SHP77 (cell line): ENCODE measurements around the gene SCYL2.
"Not testable (repeated sequence)": the region's sequence is repeated elsewhere in the genome, so short reads cannot be mapped to it uniquely, and the experiment has no call there.

Source experiments
- DNase-seq, 2 experiments: peaks; one replicate each; lab custom pipeline; 2025; lab: John Stamatoyannopoulos, UW

SCYL2 gene, protein sequence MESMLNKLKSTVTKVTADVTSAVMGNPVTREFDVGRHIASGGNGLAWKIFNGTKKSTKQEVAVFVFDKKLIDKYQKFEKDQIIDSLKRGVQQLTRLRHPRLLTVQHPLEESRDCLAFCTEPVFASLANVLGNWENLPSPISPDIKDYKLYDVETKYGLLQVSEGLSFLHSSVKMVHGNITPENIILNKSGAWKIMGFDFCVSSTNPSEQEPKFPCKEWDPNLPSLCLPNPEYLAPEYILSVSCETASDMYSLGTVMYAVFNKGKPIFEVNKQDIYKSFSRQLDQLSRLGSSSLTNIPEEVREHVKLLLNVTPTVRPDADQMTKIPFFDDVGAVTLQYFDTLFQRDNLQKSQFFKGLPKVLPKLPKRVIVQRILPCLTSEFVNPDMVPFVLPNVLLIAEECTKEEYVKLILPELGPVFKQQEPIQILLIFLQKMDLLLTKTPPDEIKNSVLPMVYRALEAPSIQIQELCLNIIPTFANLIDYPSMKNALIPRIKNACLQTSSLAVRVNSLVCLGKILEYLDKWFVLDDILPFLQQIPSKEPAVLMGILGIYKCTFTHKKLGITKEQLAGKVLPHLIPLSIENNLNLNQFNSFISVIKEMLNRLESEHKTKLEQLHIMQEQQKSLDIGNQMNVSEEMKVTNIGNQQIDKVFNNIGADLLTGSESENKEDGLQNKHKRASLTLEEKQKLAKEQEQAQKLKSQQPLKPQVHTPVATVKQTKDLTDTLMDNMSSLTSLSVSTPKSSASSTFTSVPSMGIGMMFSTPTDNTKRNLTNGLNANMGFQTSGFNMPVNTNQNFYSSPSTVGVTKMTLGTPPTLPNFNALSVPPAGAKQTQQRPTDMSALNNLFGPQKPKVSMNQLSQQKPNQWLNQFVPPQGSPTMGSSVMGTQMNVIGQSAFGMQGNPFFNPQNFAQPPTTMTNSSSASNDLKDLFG

DNA sequence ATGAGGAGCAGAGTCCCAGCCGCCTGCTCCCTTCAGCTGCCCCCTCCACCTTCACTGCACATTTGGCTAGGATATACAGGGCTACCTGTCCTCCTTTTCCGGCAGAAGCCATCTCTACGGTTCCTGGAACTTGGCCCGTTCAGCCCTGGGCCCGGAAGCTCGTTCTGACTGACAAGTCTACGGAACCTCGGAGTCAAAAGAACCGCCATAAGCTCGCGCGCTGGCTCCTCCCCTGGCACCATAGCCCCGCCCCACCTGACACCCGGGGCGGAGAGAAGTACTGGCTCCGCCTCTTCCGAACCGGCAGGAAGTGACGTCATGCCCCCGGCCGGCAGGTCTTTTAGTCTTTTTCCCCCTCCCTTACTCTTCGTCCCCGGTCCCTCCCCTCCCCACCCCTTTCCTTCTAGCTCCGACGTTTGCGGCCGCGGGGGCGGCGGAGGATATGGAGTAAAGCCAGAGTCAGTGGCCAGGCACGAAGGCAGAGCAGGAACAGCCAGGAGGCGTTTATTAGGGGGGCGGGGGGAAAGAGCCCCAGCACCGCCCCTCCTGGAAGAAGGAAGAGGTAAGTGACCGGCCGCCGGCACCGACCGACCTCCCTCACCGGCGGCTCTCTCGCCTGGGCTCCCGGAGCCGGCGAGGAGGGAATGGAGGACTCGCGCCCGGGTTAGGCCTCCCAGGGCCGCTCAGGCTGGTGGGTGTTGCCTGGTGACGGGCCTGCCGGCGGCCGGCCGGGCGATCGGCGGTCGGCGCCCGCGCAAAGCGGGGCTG is at the start of gene SCYL2, which contains the start of gene DEPDC4:
TSS of gene SCYL2 (plus strand) at position 343 of the 768 bp plus-strand sequence. CDS start 15,794 bp downstream, outside the sequence.
TSS of gene DEPDC4 (minus strand) at position 245 of the 768 bp plus-strand sequence. CDS start at position 242, 3 bp downstream.
- DNase-seq: peak; percentile 89 to 92

DNA sequence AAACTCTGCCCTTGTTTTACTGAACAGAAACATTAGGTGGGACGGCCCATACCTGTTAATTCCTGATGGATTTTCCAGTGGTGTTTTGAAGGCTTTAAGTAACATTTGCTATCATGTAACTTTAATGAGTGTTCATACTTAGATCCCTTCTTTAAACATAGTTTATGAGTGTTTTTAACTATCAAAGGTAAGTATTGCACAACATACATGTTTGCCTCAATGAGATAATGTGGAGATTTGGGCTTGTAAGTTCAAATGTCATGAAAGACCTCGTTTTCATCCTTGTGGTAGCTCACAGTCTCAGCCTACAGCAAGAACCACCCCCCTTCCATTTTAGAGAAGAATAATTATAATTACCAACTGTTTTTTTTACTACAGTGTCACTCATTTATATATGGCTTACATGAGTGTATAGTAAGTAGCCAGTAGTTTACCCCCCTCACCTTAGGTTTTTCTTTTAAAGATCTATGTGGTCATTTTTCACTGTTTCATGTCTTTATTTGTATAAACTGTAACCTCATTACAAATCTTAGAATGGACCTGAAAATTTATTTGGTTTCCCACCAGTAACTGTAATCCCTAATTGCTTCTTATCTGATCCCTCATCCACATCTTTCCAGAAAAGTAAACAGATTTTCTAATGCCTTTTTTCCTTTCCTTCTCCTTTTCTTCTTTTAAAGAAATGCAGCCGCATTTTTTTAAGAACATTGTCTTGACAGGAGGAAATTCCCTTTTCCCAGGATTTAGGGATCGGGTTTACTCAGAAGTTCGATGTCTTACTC is 47.5 kb upstream of the SCYL2 start:
- DNase-seq: no peak

DNA sequence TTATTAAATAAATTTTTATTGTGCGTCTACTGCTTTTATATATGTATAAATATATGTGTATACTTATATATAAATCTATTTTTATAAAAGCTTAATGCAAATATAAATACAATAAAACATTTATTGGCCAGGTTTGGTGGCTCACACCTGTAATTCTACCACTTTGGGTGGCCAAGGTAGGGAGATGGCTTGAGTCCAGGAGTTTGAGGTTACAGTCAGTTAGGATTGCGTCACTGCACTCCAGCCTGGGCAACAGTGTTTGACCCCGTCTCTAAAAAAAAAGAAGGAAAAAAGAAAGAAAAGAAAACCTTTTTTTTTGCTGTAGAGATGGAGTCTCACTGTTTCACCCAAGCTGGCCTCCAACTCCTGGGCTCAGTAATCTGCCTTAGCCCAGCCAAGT is 45.5 kb upstream of the SCYL2 start:
- no peak for DNase-seq

DNA sequence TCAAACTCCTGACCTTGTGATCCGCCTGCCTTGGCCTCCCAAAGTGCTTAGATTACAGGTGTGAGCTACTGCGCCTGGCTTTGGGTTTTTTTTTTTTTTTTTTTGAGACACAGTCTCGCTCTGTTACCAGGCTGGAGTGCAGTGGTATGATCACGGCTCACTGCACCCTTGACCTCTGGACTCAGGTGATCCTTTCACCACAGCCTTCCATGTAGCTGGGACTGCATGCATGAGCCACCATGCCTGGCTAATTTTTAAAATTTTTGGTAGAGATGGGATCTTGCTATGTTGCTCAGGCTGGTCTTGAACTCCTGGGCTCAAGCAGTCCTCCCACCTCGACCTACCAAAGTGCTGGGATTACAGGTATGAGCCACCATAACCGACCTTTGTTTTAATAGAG is 44.8 kb upstream of the SCYL2 start:
- DNase-seq: not testable (repeated sequence)

DNA sequence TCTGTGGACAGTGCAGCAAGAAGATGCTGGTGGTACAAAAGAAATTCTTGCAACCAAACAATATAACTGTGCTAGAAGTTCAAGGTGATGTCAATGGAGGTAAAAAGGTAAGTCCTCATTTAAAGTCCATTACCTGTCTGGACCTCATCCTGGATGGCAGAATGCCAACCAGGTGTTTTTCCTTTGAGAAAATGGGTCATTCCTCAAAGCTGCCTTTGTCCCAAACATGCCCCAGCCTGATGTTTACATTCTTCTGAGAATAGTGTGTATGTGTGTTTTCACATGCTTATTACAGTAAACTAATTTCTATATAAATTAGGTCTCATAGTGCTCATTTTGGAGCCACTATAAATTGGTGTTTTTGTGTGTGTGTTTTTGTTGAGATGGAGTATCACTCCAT is 41.5 kb upstream of the SCYL2 start:
- no peak for DNase-seq

DNA sequence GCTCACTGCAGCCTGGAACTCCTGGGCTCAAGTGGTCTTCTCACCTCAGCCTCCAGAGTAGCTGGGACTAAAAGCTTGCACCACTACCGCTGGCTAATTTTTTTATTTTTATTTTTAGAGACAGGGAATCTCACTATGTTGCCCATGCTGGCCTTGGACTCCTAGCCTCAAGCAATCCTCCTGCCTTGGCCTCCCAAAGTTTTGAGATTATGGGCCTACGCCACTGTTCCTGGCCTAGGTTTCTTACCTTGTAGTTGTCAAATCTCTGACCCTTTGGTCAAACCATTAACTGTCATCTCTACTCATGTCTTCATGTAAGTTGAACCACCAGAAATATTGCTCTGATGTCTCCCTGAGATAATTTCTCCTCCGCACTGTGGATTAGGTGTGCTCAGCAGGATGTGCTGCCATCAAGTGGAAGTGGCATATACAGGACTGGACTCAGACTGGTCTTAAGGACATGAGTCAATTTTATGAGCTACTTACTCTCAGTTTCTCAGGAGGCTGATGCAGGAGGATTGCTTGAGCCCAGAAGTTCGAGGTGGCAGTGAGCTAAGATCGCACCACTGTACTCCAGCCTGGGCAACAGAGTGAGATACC is 37.8 kb upstream of the SCYL2 start:
- peak; percentile 6 to 16 for DNase-seq

DNA sequence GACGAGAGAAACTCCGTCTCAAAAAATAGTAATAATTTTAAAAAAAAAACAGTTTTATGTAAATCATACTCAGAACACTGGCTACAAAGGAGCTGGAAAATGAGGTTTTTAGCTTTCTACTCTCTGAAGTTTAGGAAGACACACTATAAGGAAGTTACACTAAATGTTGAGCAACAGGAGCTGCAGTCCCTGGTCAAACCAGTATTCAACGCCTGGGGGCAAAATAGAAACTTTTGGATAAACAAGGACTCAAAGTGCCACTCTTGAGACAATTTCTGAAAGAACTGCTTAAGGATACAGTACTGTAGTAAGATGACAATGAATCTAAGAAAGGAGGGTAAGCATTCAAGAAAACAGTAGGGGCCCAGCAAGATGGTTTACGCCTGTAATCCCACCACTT is 37.1 kb upstream of the SCYL2 start:
- no peak for DNase-seq

DNA sequence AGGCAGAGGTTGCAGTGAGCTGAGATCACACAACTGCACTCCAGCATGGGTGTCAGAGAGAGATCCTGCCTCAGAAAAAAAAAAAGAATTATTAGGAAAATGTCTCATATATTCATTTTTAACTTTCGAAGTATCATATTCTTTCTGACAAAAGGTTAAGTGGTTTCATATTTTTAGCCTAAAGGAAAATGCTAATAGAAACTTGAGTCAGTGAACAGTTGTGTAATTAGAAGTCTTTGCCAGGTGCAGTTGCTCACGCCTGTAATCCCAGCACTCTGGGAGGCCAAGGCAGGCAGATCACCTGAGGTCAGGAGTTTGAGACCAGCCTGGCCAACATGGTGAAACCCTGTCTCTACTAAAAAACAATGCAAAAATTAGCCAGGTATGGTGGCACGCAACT is 35.1 kb upstream of the SCYL2 start:
- DNase-seq: not testable (repeated sequence)

DNA sequence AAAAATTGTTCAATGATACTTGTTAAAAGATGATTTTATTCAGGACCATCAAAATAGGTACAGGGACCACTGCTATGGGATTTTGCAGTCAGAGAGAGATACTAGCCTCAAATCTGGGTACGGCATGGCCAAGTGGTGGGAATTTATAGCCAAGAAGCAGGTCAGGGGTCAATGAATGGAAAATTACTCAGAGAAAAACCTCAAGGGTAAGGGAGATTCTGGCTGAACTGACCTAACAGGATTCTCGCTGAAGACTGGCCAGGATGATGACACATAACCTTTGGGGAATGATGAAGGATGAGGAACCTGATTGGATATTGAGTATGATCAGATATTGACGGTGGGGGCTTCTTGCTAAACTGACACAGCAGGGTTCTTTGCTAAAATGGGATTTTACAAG is 32.8 kb upstream of the SCYL2 start:
- no peak for DNase-seq

DNA sequence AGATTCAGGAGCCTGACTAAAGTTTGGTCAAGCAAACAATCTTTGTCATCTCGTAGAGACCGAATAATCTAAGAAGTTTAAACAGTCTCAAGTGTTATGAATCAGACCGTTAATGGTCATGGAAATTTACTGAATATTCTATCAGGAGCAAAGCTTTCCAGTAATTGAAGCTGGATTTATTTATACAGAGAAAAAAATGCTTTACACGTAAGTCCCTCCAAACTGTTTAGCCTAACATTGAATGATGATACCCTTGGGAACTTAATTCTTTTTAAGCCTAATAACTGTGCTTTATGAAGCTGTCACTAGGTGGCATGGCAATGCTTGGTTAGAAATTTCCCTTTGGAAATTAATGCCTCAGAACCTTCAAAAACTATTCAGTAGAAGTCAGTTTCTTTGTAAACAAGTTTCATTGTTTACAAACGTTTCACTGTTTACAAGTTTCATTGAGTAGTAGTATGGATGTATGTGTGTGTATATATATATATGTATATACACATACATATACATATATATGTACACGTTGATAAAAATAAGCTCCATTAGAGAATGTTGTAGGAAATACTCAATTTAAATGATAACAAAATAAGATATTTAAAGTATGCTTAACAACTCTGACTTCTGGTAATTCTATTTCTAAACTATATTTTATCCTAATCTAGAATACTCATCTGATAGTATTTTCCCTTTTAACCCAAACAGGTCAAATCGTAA is 32.2 kb upstream of the SCYL2 start:
- DNase-seq: peak; percentile 1 to 36

DNA sequence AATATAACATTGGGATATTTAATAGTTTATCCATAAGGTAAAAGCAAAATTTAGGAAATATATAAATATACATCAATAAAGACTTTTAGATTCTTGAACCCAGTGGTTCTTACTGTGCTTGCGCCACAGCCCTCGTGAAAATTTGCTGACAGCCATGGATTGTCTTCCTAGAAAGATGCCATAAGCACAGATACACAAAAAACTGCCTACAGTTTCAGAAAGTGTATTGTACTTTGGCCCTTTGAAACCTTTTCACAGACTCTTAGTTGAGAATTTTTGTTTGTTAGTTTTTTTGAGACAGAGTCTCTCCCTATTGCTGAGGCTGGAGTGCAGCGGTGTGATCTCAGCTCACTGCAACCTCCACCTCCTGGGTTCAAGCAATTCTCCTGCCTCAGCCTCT is 28.2 kb upstream of the SCYL2 start:
- DNase-seq: no peak

DNA sequence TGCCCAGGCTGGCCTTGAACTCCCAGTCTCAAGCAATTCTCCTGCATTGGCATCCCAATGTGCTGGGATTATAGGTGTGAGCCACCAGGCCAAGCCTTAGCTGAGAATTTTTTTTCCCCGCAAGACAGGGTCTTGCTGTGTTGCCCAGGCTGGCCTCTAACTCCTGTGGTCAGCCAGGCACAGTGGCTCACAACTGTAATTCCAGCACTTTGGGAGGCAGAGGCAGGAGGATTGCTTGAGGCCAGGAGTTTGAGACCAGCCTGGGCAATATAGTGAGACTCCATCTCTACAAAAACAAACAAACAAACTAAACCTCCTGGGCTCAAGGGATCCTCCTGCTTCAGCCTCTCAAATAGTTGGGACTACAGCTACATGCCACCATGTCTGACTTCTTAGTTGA is 27.4 kb upstream of the SCYL2 start:
- DNase-seq: no peak

DNA sequence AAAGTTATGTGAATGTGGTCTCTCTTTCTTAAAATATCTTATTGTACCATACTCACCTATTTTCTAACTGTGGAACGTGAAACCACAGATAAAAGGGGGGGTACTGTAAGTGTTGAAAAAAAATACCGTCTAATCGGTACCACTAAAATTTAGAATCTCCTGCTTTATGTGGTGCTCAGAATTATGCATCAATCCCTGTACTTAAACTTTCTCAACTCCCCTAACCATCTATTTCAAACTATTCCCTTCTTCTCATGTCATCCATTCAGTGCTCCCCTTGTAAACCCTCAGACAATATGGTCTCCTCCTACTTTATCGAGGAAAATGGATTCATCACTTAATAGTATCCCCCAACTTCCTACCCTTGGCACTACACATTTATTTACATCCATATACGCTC is 23.8 kb upstream of the SCYL2 start:
- no peak for DNase-seq

DNA sequence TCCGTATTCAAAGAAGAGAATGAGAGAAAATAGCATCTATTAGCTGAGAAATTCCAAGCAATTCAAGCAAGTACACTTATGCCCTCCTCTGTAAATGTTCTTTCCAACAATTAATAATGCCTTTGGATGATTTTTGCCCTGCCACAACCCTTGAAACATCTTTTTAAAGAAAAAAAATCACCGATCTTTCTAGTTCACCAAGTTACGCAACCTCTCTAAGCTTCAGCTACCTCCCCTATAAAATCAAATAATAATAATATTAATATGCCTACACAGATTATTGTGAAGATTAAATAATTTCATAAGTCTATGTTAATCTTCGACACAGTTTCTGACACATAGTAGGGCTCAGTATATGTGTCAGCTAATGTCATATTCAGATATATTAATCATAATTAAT is 19.2 kb upstream of the SCYL2 start:
- DNase-seq: no peak

DNA sequence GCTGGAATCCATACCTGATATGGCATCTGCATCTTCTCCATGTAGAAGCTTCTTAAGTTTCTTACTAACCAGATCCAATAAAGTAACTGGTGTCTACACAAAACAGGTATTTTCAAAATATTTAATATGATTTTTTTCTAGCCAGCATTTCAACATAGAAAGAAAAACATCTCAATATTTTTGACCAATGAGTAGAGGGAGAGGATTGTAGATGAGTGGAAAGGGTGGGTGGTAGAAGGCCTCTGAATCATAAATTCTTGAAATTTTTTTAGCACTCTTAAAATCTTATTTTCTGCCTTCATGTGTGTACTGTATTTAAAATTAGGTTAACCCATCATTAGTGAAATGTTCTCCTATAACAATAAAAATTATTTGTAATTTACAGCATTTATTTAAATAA is 18.1 kb upstream of the SCYL2 start:
- no peak for DNase-seq

DNA sequence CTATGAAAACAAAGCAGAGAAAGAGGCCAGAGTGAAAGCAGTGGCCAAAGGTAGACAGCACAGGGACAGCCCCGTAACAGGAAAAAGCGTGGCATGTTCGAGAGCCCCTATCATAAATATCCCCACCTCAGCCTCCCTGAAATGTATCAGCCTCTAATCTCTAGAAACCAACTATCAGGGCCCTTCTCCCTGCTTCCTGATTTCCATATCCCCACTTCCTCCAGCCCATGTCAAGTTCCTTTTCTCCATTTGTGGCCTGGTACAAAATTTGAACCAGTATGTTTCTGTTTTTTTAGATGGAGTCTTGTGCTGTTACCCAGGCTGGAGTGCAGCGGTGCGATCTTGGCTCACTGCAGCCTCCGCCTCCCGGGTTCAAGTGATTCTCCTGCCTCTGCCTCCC is 17.0 kb upstream of the SCYL2 start:
- DNase-seq: no peak

DNA sequence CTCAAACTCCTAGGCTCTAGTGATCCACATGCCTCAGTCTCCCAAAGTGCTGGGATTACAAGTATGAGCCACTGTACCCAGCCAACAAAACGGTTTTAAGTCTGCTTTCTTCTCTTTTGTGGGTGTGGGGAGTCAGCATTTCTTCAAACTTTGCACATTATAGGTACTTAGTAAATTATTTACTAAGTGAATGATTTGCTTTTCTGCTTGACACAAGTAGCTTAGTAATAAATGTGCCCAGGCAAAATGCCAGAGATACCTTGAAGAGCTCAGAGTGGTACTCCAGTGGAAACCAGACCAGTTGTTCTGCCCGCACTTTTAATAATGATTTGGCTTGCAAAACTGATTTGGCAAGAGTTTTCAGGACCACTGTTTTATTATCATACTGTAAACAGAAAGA is 15.1 kb upstream of the SCYL2 start:
- DNase-seq: no peak

DNA sequence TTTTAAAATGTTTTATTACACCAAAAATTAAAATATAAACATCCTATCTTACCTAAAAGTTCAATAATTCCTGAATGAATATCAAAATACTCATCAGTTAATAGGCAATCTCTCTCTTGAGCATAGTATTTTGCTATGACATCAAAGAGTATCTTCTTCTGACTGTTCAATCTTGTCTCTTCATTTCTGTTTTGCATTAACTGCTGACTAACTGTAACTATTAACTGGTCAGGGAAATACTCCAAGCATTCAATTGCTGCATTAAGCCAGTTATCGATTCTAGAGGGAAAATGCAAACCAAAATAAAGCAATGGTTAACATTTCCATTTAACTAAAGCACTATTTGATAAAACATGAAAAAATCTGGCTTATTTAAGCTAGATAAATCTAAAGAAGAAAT is 13.5 kb upstream of the SCYL2 start:
- no peak for DNase-seq

DNA sequence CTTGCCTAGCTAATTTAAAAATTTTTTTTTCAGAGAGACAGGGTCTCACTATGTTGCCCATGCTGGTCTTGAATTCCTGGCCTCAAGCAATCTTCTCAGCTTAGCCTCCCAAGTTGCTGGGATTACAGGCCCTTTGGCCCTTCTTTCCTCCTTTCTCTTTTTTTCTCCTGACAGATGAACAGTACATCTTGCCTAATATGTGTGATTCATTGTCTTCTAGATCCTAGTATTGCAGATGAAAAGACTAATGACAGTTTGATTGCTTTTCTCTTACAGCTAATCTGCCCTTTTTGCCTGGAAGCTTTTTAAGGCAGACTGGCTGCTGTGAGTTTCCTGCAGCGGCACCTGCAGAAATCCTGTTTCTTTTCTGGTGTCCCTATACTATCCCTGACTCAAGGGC is 12.1 kb upstream of the SCYL2 start:
- no peak for DNase-seq

DNA sequence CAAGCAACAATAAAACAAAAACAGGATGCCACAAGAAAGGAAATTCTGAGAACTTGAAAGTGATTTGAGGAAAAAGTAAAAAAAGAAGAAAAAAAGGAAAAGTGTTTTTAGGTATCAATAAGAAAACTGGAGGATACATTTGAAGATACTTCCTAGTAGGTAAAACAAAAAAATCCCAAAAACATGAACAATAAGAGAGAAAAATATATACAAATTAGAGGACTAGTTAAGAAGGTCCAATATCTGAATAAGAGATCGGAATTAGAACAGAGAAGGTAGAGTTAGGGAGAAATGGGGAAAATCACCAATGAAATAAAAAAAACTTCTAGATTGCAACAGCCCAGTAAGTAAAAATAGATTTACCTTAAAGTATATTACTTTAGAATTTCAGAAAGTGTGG is 8.8 kb upstream of the SCYL2 start:
- DNase-seq: no peak
